Mesendoderm (in vitro differentiated cells): Measurements from ENCODE around the gene C10orf67.
A peak's percentile ranks its signal among the peaks of the same experiment; 100 is the strongest.
"Not testable (repeated sequence)": the region's sequence is repeated elsewhere in the genome, so short reads cannot be mapped to it uniquely, and the experiment has no call there.

Experiments used
- DNase-seq: peaks from one replicate; pipeline ENCODE4 v3.0.0; 2013
- H2AK5ac ChIP-seq: 2 replicates; pipeline ENCODE4 v1.6.1; 2013; ENCODE audit warnings: low read length, inconsistent platforms
- H2BK120ac ChIP-seq: 2 replicates; pipeline ENCODE4 v1.6.1; 2013; ENCODE audit warnings: low read depth, mild to moderate bottlenecking, low read length, moderate library complexity, mixed read lengths
- H2BK15ac ChIP-seq: replicated peaks from 2 replicates; pipeline ENCODE4 v1.6.1; 2013; ENCODE audit warnings: low read depth, mild to moderate bottlenecking, moderate library complexity
- H2BK5ac ChIP-seq: 2 replicates; pipeline ENCODE4 v1.6.1; 2013; ENCODE audit warnings: low read length, inconsistent platforms
- H3K18ac ChIP-seq: 2 replicates; pipeline ENCODE4 v1.6.1; 2013; ENCODE audit warnings: mild to moderate bottlenecking, low read length, mixed read lengths
- H3K23ac ChIP-seq: one replicate; pipeline ENCODE4 v1.6.1; 2013; ENCODE audit warnings: low read length
- H3K27ac ChIP-seq: 2 replicates; pipeline ENCODE4 v1.5.1; 2013; ENCODE audit warnings: low read depth, mild to moderate bottlenecking, inconsistent platforms, low read length, moderate library complexity
- H3K27me3 ChIP-seq: 2 replicates; pipeline ENCODE4 v1.6.1; 2013; ENCODE audit warnings: low read length, control low read depth, mild to moderate bottlenecking, inconsistent platforms; ENCODE audit not compliant: insufficient read depth, poor library complexity
- H3K36me3 ChIP-seq: 2 replicates; pipeline ENCODE4 v1.6.1; 2013; ENCODE audit warnings: low read length, inconsistent platforms; ENCODE audit not compliant: control insufficient read depth, insufficient read depth
- H3K4ac ChIP-seq: one replicate; pipeline ENCODE4 v1.6.1; 2013; ENCODE audit warnings: low read depth, mild to moderate bottlenecking, low read length, moderate library complexity
- H3K4me1 ChIP-seq: 2 replicates; pipeline ENCODE4 v1.6.1; 2013; ENCODE audit warnings: low read depth, low read length, inconsistent platforms; ENCODE audit not compliant: control insufficient read depth
- H3K4me2 ChIP-seq: 2 replicates; pipeline ENCODE4 v1.6.1; 2013; ENCODE audit warnings: low read length
- H3K4me3 ChIP-seq: 2 replicates; pipeline ENCODE4 v1.5.1; 2013; ENCODE audit warnings: mild to moderate bottlenecking, low read length
- H3K56ac ChIP-seq: one replicate; pipeline ENCODE4 v1.6.1; 2013; ENCODE audit warnings: low read length
- H3K79me1 ChIP-seq: 2 replicates; pipeline ENCODE4 v1.6.1; 2013; ENCODE audit warnings: low read length, inconsistent platforms
- H3K79me2 ChIP-seq: 2 replicates; pipeline ENCODE4 v1.6.1; 2013; ENCODE audit warnings: mild to moderate bottlenecking, low read length; ENCODE audit not compliant: control insufficient read depth, insufficient read depth
- H3K9ac ChIP-seq: 2 replicates; pipeline ENCODE4 v1.6.1; 2013; ENCODE audit warnings: low read length, inconsistent platforms
- H4K5ac ChIP-seq: one replicate; pipeline ENCODE4 v1.6.1; 2013; ENCODE audit warnings: low read length
- H4K8ac ChIP-seq: one replicate; pipeline ENCODE4 v1.6.1; 2013; ENCODE audit warnings: low read depth, mild to moderate bottlenecking, control low read depth, low read length, moderate library complexity
- WGBS: extraction: QIAGEN DNeasy Blood & Tissue Kit; methylation state at CpG from one replicate; pipeline ENCODE4 v1.1.7; 2013; ENCODE audit warnings: low lambda C conversion rate, missing lambda C conversion rate; ENCODE audit not compliant: insufficient coverage; ENCODE audit errors: extremely low coverage; 5-methylcytosine and 5-hydroxymethylcytosine counted together

The C10orf67 gene

GRCh38 chr10:23299961-23300360 lies 44.6 kb downstream of the C10orf67 start:
- DNase-seq, result not testable (repeated sequence)

GRCh38 chr10:23294638-23295247 lies 49.9 kb downstream of the C10orf67 start:
- WGBS, result no CpG with 5 or more reads among the region's 5 CpGs
- Histone ChIP-seq H3K9ac (no peak overlapping the region), H4K5ac (no peak overlapping the region), H3K23ac (no peak overlapping the region), H3K79me1 (no peaks in the 10 kb centered on the region), H2BK120ac (no peak overlapping the region), H3K4me1 (no peaks in the 10 kb centered on the region), H2BK5ac (no peak overlapping the region), H3K27me3 (no peaks in the 10 kb centered on the region), H3K4me2 (no peak overlapping the region), H2AK5ac (no peak overlapping the region), H3K4me3 (no peak overlapping the region), H2BK15ac (no peak overlapping the region), H3K79me2 (no peaks in the 10 kb centered on the region), H3K36me3 (no peaks in the 10 kb centered on the region), H3K27ac (no peak overlapping the region), H3K4ac (no peak overlapping the region), H3K56ac (no peak overlapping the region), H4K8ac (no peak overlapping the region), H3K18ac (no peak overlapping the region)
- DNase-seq, result no peak

More at GRCh38 chr10:23299961-23300360, 44.6 kb downstream of the C10orf67 start:
- not testable (repeated sequence) for H3K23ac ChIP-seq, H3K18ac ChIP-seq, H3K4me1 ChIP-seq, H3K4ac ChIP-seq, H4K5ac ChIP-seq, H2BK15ac ChIP-seq, H3K56ac ChIP-seq, H3K27me3 ChIP-seq, H2BK5ac ChIP-seq, H3K36me3 ChIP-seq, H2BK120ac ChIP-seq, H3K4me2 ChIP-seq, H4K8ac ChIP-seq, H3K27ac ChIP-seq, H3K79me2 ChIP-seq, H3K9ac ChIP-seq, H3K4me3 ChIP-seq, H3K79me1 ChIP-seq, H2AK5ac ChIP-seq
- no CpG with 5 or more reads among the region's 7 CpGs for WGBS

GRCh38 chr10:23293973-23294590 lies 50.5 kb downstream of the C10orf67 start:
- Histone ChIP-seq H3K4ac (no peak overlapping the region), H3K4me2 (no peak overlapping the region), H3K27ac (no peak overlapping the region), H3K79me1 (no peaks in the 10 kb centered on the region), H4K8ac (no peak overlapping the region), H3K4me3 (no peak overlapping the region), H3K27me3 (no peaks in the 10 kb centered on the region), H3K4me1 (no peaks in the 10 kb centered on the region), H3K18ac (no peak overlapping the region), H2BK15ac (no peak overlapping the region), H3K23ac (no peak overlapping the region), H3K36me3 (no peaks in the 10 kb centered on the region), H3K56ac (no peak overlapping the region), H2BK120ac (no peak overlapping the region), H4K5ac (no peak overlapping the region), H2AK5ac (no peak overlapping the region), H3K9ac (no peak overlapping the region), H3K79me2 (no peaks in the 10 kb centered on the region), H2BK5ac (no peak overlapping the region)
- no peak for DNase-seq
- no CpG with 5 or more reads among the region's 4 CpGs for WGBS

- Histone ChIP-seq H3K4ac (no peak overlapping the region), H3K79me1 (no peaks in the 10 kb centered on the region), H3K79me2 (no peaks in the 10 kb centered on the region), H3K27me3 (no peaks in the 10 kb centered on the region), H3K9ac (no peak overlapping the region), H3K36me3 (no peaks in the 10 kb centered on the region), H3K4me1 (no peaks in the 10 kb centered on the region), H2BK120ac (no peak overlapping the region), H3K4me2 (no peak overlapping the region), H3K27ac (no peak overlapping the region), H3K4me3 (no peak overlapping the region), H4K5ac (no peak overlapping the region), H2BK5ac (no peak overlapping the region), H2BK15ac (no peak overlapping the region), H3K56ac (no peak overlapping the region), H2AK5ac (no peak overlapping the region), H4K8ac (no peak overlapping the region), H3K23ac (no peak overlapping the region), H3K18ac (no peak overlapping the region)
- WGBS, result no CpG with 5 or more reads among the region's 7 CpGs
- peak; percentile 68 for DNase-seq
Measured at GRCh38 chr10:23293145-23293724, 51.4 kb downstream of the C10orf67 start.

- no peak overlapping the region for H2BK120ac ChIP-seq
- no peak overlapping the region for H4K5ac ChIP-seq
- no peak overlapping the region for H3K27ac ChIP-seq
- WGBS, result no CpG with 5 or more reads among the region's 13 CpGs
- no peak overlapping the region for H3K4me2 ChIP-seq
- H3K4me1 ChIP-seq, result no peaks in the 10 kb centered on the region
- H3K4ac ChIP-seq, result no peak overlapping the region
- H2AK5ac ChIP-seq, result no peak overlapping the region
- no peaks in the 10 kb centered on the region for H3K79me1 ChIP-seq
- H3K27me3 ChIP-seq, result no peaks in the 10 kb centered on the region
- H3K18ac ChIP-seq, result no peak overlapping the region
- no peak overlapping the region for H3K23ac ChIP-seq
- no peaks in the 10 kb centered on the region for H3K36me3 ChIP-seq
- H3K4me3 ChIP-seq, result no peak overlapping the region
- no peak overlapping the region for H3K56ac ChIP-seq
- DNase-seq, result no peak
- no peak overlapping the region for H4K8ac ChIP-seq
- H2BK15ac ChIP-seq, result no peak overlapping the region
- no peak overlapping the region for H2BK5ac ChIP-seq
- no peak overlapping the region for H3K9ac ChIP-seq
- no peaks in the 10 kb centered on the region for H3K79me2 ChIP-seq
Measured at GRCh38 chr10:23291551-23292334, 52.9 kb downstream of the C10orf67 start.
